HFFc6 (cell line): ENCODE data around the gene DOCK6. TPM values are rescaled to one million over a fixed set of nuclear protein-coding genes. Genes with fewer than 3 reads are reported as not detected.

Source experiments
- DNase-seq: peaks from one replicate; pipeline ENCODE4 v3.0.0-alpha.2; 2018
- H3K27ac Mint-ChIP-seq: 2 replicates; pipeline ENCODE4 v1.8.0; 2020; ENCODE audit warnings: mild to moderate bottlenecking, mixed read lengths
- H3K27me3 Mint-ChIP-seq: 2 replicates; pipeline ENCODE4 v1.8.0; 2021; ENCODE audit warnings: mild to moderate bottlenecking, moderate library complexity, mixed read lengths; ENCODE audit not compliant: insufficient read depth
- H3K36me3 Mint-ChIP-seq: 2 replicates; pipeline ENCODE4 v1.8.0; 2021; ENCODE audit warnings: low read depth, mixed read lengths
- H3K4me1 Mint-ChIP-seq: 2 replicates; pipeline ENCODE4 v1.8.0; 2020; ENCODE audit warnings: low read depth, mixed read lengths
- H3K4me3 Mint-ChIP-seq: 2 replicates; pipeline ENCODE4 v1.8.0; 2020; ENCODE audit warnings: mild to moderate bottlenecking, moderate library complexity, mixed read lengths
- H3K9me3 Mint-ChIP-seq: 2 replicates; pipeline ENCODE4 v1.8.0; 2020; ENCODE audit warnings: mild to moderate bottlenecking, mixed read lengths
- total RNA-seq, 6 experiments: library from RNA; stranded (reverse); fragmentation: NEBNext Ultra II Directional; extraction: Animal tissue kit (Norgen Biotek cat#: 25700); gene quantifications; 2 replicates in 1 of 6; 3 replicates in 5 of 6; pipeline ENCODE4 v1.2.3, GENCODE V29; 2021
- TF ChIP-seq, protein P1 (sequence below): fragments of 200-600 bp; sonication (generic); IDR thresholded peaks from 2 replicates; pipeline ENCODE4 v1.5.0; 2021; ENCODE audit warnings: antibody characterized with exemption, mild to moderate bottlenecking

DOCK6 gene
- total RNA-seq, 6 experiments from 2014 or later: 20.7 to 32.2 (median 22.9) TPM

DNA sequence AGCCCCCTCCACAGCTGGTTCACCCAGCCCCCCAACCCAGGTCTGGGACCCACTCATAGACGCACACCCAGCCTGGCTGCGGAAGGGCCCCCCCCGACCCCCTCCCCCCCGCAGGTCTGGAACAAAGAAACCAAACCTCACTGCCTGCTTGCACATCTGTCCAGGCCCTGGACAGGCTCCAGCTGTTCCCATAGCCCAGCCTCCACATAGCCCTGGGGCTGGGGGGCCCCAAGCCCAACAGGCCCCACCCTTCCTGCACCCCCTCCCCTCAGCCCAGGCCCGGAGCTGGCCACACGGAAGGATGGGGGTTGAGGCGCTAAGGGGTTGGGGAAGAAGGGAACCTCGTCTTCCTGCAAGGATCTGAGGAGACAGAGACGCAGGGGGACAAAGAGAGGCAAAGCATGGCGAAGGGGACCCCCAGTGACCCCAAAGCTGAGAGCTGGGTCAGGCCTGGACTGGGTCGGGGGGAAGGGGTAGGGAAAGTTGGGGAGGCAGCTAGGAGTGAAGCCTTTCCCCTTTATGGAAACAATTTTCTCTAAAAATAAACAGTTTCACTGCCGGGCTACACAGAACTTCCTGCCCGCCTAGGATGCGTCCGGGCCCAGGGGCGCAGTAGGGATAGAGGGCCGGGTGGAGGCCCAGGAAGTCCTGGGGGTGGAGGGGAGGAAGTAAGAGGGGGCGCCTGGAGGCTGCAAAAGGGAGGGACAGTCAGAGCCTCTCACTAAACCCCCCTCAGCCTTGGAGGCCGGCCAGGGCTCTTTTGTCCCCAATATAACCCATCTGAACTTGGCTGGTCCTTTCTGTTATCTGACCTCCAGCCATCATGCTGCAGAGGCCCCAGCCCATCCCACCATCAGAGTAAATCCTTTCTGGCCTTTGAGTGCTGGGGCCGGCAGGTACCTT lies 67.4 kb downstream of the DOCK6 start:
- Mint-ChIP-seq H3K9me3 (peaks cover 5% of the 10 kb centered on the region), H3K4me3 (peak overlapping the region; percentile 88), H3K4me1 (peaks cover 40% of the 10 kb centered on the region), H3K27me3 (peaks cover 1% of the 10 kb centered on the region; the same call in 1 of the 2 replicates), H3K36me3 (peaks cover 21% of the 10 kb centered on the region), H3K27ac (peak overlapping the region; percentile 81)
- DNase-seq: no peak
- TF ChIP-seq, protein P1, sequence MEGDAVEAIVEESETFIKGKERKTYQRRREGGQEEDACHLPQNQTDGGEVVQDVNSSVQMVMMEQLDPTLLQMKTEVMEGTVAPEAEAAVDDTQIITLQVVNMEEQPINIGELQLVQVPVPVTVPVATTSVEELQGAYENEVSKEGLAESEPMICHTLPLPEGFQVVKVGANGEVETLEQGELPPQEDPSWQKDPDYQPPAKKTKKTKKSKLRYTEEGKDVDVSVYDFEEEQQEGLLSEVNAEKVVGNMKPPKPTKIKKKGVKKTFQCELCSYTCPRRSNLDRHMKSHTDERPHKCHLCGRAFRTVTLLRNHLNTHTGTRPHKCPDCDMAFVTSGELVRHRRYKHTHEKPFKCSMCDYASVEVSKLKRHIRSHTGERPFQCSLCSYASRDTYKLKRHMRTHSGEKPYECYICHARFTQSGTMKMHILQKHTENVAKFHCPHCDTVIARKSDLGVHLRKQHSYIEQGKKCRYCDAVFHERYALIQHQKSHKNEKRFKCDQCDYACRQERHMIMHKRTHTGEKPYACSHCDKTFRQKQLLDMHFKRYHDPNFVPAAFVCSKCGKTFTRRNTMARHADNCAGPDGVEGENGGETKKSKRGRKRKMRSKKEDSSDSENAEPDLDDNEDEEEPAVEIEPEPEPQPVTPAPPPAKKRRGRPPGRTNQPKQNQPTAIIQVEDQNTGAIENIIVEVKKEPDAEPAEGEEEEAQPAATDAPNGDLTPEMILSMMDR: no peak

DNA sequence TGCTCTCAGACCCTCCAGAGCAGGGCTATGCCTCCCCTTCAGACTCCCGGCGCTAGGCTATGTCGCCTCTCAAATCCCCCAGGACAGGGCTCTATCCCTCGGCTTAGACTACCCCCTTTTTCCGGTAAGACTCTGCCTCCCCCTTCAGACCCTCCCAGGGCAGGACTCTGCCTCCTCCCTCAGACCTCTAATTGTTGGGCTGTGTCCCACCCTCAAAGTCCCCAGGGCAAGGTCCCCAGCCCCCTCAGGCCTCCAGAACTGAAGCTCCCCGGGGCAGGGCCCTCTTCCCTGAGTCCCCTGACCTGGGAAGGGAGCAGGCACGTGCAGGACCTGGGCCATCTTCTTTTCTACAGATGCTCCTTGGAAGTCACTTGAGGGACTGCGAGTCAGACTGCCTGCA lies 68.2 kb downstream of the DOCK6 start:
- H3K4me3 Mint-ChIP-seq: peak overlapping the region; percentile 42; the same call in 1 of the 2 replicates
- peak overlapping the region; percentile 52; the same call in 1 of the 2 replicates for H3K27ac Mint-ChIP-seq

GRCh38 chr19:11192957-11193939 lies 69.1 kb downstream of the DOCK6 start:
- TF ChIP-seq, protein P1: no peak
- Mint-ChIP-seq H3K4me3 (no peak overlapping the region), H3K27ac (no peak overlapping the region), H3K36me3 (peaks cover 25% of the 10 kb centered on the region), H3K9me3 (peaks cover 5% of the 10 kb centered on the region), H3K27me3 (no peaks in the 10 kb centered on the region; the same call in 1 of the 2 replicates), H3K4me1 (peaks cover 51% of the 10 kb centered on the region)
- DNase-seq: no peak

More for the DNA sequence above, 68.2 kb downstream of the DOCK6 start:
- H3K9me3 Mint-ChIP-seq: peaks cover 5% of the 10 kb centered on the region
- TF ChIP-seq, protein P1: no peak
- H3K36me3 Mint-ChIP-seq: peaks cover 23% of the 10 kb centered on the region
- H3K27me3 Mint-ChIP-seq: peaks cover 1% of the 10 kb centered on the region; the same call in 1 of the 2 replicates
- no peak for DNase-seq
- peaks cover 48% of the 10 kb centered on the region for H3K4me1 Mint-ChIP-seq

GRCh38 chr19:11191934-11192333 lies 70.4 kb downstream of the DOCK6 start:
- Mint-ChIP-seq H3K4me1 (peaks cover 52% of the 10 kb centered on the region), H3K4me3 (peak overlapping the region; percentile 59), H3K36me3 (peaks cover 36% of the 10 kb centered on the region), H3K9me3 (peaks cover 5% of the 10 kb centered on the region), H3K27me3 (no peaks in the 10 kb centered on the region; the same call in 1 of the 2 replicates), H3K27ac (peak overlapping the region; percentile 82)
- TF ChIP-seq, protein P1: no peak
- no peak for DNase-seq

DNA sequence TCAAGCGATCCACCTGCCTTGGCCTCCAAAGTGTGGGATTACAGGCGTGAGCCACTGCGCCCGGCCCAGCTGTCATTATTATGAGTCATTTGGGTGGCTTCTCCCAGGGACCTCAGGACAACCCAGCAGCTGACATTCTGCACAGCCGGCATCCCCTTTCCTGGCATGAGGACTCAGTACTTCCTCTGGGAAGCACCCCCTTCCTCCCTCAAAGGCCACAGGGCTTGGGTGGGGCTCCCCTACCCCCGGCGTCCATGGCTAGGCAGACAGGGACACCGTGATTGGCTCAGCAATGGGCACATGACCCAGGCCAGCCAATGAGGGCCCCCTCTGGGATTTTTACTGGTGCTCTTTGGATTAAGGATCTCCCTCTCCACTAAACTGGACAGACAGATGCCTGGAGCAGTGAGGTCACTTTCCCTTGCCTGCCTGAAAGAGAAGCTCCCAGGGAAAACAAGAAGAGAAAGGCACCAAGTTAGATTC lies 71.0 kb downstream of the DOCK6 start:
- H3K36me3 Mint-ChIP-seq: peaks cover 42% of the 10 kb centered on the region
- peak overlapping the region; percentile 59 for H3K4me3 Mint-ChIP-seq
- no peaks in the 10 kb centered on the region; the same call in 1 of the 2 replicates for H3K27me3 Mint-ChIP-seq
- H3K27ac Mint-ChIP-seq: peak overlapping the region; percentile 82
- H3K4me1 Mint-ChIP-seq: peaks cover 49% of the 10 kb centered on the region
- DNase-seq: peak; percentile 86
- peaks cover 5% of the 10 kb centered on the region for H3K9me3 Mint-ChIP-seq
- TF ChIP-seq, protein P1: no peak
